Activated naive CD4-positive, alpha-beta T cell treated with anti-CD3 and anti-CD28 coated beads, Interleukin-2, amount 50 U/mL, for 24 hours (primary cell): ENCODE measurements around the gene SLC6A12.

Source experiments
- H3K27ac Mint-ChIP-seq: one replicate; pipeline ENCODE4 v1.8.0; 2021; ENCODE audit warnings: mild to moderate bottlenecking, mixed read lengths
- H3K27me3 Mint-ChIP-seq: one replicate; pipeline ENCODE4 v1.8.0; 2021; ENCODE audit warnings: mixed read lengths
- H3K36me3 Mint-ChIP-seq: one replicate; pipeline ENCODE4 v1.8.0; 2021; ENCODE audit warnings: mixed read lengths
- H3K4me1 Mint-ChIP-seq: one replicate; pipeline ENCODE4 v1.8.0; 2021; ENCODE audit warnings: mixed read lengths
- H3K4me3 Mint-ChIP-seq: one replicate; pipeline ENCODE4 v1.8.0; 2021; ENCODE audit warnings: mild to moderate bottlenecking, mixed read lengths
- H3K9me3 Mint-ChIP-seq: one replicate; pipeline ENCODE4 v1.8.0; 2021; ENCODE audit warnings: mixed read lengths

SLC6A12 gene

DNA sequence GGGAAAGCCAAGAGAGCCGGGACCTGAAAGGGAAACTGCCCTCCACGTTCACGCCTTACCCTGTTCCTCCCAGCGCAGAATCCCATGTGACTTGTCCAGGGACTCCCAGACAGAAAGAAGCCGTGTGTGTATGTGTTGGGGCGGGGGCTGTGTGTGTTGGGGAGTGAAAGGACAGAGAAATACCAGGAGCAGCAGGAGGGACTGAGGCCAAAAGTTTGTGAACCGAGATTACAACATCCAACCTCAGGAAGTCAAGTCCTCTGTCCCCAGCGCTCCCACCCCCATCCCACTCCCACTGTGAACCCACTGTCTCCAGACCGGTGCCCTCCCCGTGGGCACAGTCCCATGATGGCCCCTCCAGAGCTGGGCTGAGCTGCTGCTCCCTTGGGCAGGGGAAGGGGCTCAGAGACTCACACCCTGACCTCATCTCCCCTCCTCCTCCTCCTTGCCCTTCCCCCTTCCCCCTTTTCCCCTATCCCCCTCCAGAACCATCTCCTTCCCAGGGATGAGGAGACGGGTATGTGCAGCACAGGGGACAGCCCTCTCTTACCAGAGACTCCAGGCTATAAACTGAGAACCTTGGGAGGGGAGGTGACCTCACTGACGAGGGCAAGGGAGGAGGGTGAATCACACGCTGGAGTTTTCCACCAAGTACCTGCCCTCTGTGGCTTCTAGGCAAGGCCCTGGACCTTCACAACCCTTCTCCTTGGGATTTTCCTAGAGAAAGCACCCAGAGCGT, at the start of gene SLC6A12:
TSS of gene SLC6A12 (minus strand) at position 155 of the 739 bp plus-strand sequence. CDS start 4,171 bp downstream, outside the sequence.
- no peak within 1 kb of the TSS for H3K27ac Mint-ChIP-seq
- H3K4me1 Mint-ChIP-seq: no peaks in the 10 kb centered on the region
- H3K9me3 Mint-ChIP-seq: no peaks in the 10 kb centered on the region
- peaks cover 18% of the 10 kb centered on the region for H3K27me3 Mint-ChIP-seq
- no peak within 1 kb of the TSS for H3K4me3 Mint-ChIP-seq
- no peaks in the 10 kb centered on the region for H3K36me3 Mint-ChIP-seq

DNA sequence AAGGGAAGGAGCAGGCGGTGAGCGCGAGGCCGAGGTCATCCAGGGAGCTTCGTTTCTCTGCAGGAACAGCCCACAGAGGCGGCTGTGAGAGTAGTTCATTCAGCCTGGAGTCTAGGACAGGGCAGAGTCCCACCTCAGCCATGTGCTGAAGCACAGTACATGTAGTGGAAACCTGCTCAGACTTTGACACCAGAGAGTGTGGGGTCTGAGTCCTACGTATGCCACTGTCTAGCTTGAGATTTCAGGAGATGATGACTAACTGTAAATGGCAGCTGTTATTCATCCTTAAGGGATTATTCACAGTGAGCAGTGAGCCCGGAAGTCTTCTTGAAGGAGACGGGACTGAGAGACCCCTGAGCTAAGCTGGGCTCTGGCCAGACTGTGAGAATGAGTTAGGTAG, 49.6 kb upstream of the SLC6A12 start:
- Mint-ChIP-seq H3K27ac (no peak overlapping the region), H3K9me3 (no peaks in the 10 kb centered on the region), H3K4me3 (no peak overlapping the region), H3K4me1 (peaks cover 15% of the 10 kb centered on the region), H3K36me3 (no peaks in the 10 kb centered on the region), H3K27me3 (peaks cover 3% of the 10 kb centered on the region)

DNA sequence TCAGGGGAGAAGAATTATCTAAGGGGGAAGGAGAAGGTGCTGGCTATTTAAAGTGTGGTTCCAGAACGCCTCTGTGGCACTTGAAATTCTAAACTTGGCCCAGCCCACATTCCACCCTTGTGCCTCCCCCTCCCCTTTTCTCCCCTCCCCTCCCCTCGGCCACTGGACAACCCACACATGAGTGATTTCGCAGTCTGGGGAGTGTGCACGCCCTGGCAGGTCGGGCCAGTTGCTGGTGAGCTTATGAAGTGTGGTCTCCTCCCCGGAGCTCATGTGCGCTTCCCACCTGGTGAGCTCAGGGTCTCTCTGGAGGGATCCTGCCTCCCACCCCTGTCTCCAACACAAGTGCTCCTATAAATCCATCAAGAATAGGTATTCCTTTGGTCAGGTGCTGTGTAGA, 48.9 kb upstream of the SLC6A12 start, which contains the start of gene SLC6A13:
TSS of gene SLC6A13 (minus strand) at position 20 of the 400 bp plus-strand sequence. CDS start 2,784 bp downstream, outside the sequence.
- peaks cover 10% of the 10 kb centered on the region for H3K27me3 Mint-ChIP-seq
- H3K4me3 Mint-ChIP-seq: no peak within 1 kb of the TSS
- H3K4me1 Mint-ChIP-seq: peaks cover 15% of the 10 kb centered on the region
- H3K27ac Mint-ChIP-seq: no peak within 1 kb of the TSS
- no peaks in the 10 kb centered on the region for H3K36me3 Mint-ChIP-seq
- H3K9me3 Mint-ChIP-seq: no peaks in the 10 kb centered on the region

DNA sequence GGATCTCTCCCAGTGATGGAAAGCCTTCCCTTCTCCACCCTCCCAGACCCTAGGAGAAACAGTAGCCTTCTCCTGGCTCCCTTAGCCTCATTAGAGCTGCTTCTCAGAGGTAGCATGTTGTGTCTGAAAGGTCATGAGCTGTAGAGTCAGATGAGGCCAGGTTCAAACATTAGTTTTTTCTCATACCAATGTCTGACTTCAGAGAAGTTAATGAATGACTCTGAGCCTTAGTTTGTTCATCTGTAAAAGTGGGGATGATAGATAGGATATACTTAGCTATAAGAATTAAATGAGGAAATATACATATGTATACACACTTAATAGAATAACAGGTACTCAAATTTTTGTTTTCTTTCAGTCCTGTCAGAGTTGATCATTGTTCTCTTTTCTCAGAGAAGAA, 48.2 kb upstream of the SLC6A12 start:
- Mint-ChIP-seq H3K27me3 (peaks cover 14% of the 10 kb centered on the region), H3K4me3 (no peak overlapping the region), H3K27ac (no peak overlapping the region), H3K9me3 (no peaks in the 10 kb centered on the region), H3K36me3 (no peaks in the 10 kb centered on the region), H3K4me1 (peaks cover 15% of the 10 kb centered on the region)

DNA sequence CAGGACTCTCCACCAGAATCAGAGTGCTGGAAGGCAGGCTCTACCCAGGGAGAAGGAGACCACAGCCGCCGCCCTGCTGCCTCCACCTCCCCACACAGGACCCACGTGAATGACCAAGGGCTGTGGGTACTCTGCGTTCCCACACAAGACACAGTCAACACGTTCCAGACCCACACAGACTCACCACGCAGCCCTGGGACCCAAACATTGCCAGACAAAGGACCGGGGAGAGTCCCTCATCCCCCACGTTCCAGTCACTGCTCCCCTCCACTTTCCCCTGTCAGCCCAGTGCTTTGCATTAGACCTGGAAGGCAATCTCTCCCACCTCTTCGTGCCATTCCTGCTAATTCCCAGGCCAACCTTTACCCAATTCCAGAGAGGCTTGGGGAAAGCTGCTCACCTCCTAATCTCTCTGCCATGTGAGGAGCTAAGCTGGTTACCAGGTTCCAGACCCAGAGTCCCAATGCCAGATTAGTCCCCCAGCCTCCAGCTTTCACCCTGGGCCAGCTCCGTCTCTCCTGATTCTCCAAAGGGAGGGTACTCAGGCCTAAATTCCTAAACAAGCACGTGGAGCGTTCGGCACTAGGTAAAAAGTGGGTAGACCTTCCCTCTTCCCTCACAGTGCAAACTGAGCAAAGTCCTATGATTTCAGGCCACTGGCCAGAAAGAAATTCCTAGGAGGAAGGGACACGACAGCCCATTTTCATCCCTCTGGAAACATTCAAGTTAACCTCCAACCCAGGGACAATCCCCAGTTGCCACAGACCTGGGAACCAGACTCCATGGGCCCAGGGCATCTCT, 43.8 kb upstream of the SLC6A12 start:
- Mint-ChIP-seq H3K27ac (no peak overlapping the region), H3K36me3 (no peaks in the 10 kb centered on the region), H3K27me3 (peaks cover 28% of the 10 kb centered on the region), H3K4me3 (no peak overlapping the region), H3K9me3 (no peaks in the 10 kb centered on the region), H3K4me1 (no peaks in the 10 kb centered on the region)

DNA sequence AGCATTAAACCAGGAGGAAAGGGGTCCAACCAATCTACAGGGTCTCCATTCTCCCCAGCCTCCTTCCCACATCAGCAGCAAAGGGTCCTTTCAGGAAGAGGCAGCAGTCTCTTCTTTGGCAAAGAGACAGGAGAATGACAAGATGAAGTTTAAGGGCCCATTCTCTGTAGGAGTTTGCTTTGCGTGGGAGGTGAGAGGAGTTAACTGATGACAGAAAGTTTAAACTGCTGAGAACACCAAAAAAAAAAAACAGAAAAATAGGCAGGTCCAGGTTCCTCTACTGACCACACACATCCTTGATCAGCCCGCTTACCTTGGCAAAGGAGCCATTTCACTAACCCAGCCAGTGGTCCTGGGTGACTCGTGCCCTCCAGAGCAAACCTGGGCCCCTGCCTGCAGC, 43.0 kb upstream of the SLC6A12 start:
- H3K4me1 Mint-ChIP-seq: no peaks in the 10 kb centered on the region
- peaks cover 31% of the 10 kb centered on the region for H3K27me3 Mint-ChIP-seq
- H3K9me3 Mint-ChIP-seq: no peaks in the 10 kb centered on the region
- H3K27ac Mint-ChIP-seq: no peak overlapping the region
- H3K36me3 Mint-ChIP-seq: no peaks in the 10 kb centered on the region
- no peak overlapping the region for H3K4me3 Mint-ChIP-seq

DNA sequence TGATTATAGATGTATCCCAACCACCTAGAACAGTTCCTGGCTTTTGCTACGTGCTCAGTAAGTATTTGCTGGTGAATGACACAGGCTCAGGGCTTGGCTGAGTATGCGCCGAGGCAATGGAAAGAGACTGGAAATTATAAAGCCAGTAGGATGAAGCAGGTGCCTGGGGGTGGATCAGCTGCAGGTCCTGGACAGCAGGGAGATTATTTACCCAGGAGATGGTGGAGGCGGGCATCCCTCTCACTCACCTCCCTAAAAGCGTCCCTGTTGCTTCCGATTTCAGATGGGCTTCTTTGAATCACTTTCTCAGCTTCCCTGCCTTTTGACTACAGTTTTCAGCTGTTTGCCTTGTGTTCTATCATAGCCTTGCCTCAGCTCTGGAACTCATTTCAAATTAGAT, 42.3 kb upstream of the SLC6A12 start:
- Mint-ChIP-seq H3K27me3 (peaks cover 31% of the 10 kb centered on the region), H3K36me3 (no peaks in the 10 kb centered on the region), H3K9me3 (no peaks in the 10 kb centered on the region), H3K4me3 (no peak overlapping the region), H3K4me1 (no peaks in the 10 kb centered on the region), H3K27ac (no peak overlapping the region)

DNA sequence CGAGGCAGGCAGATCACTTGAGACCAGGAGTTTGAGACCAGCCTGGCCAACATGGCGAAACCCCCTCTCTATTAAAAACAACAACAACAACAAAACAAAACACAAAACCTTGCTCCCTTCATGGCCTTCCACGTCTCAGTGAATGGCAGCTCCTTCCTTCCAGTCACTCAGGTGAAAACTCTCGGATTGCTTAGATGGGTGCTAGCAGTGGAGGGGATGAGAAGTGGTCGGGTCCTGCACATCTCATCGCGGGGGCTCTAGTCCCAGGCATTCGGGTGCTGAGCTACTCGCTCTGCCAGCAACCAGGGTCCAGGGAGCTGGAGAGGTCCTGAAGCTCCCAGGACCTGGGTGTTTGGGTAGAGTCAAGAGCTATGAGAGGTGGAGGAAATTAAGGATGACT, 41.0 kb upstream of the SLC6A12 start:
- Mint-ChIP-seq H3K27me3 (peaks cover 28% of the 10 kb centered on the region), H3K27ac (no peak overlapping the region), H3K9me3 (no peaks in the 10 kb centered on the region), H3K4me1 (no peaks in the 10 kb centered on the region), H3K4me3 (no peak overlapping the region), H3K36me3 (no peaks in the 10 kb centered on the region)

DNA sequence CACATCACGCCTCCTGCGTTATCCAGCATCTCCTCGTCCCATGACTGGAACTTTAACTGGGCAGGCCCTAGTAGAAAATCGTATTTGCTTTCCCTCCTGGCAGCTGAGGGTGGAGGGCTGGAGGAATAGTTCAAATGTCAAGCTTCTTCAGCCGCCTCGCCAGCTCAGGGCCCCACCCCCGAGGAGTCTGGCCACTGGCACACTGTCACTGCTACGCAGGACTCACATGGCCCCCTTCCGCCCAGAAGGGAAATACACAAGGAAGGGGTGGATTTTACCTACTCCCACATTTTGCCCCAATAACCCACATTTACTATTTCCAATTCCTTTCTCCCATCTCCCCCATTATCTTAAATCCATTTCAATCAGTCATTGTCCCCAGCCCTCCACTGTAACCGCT, 40.1 kb upstream of the SLC6A12 start:
- Mint-ChIP-seq H3K9me3 (peaks cover 2% of the 10 kb centered on the region), H3K36me3 (no peaks in the 10 kb centered on the region), H3K27me3 (peaks cover 29% of the 10 kb centered on the region), H3K4me3 (no peak overlapping the region), H3K27ac (no peak overlapping the region), H3K4me1 (no peaks in the 10 kb centered on the region)

DNA sequence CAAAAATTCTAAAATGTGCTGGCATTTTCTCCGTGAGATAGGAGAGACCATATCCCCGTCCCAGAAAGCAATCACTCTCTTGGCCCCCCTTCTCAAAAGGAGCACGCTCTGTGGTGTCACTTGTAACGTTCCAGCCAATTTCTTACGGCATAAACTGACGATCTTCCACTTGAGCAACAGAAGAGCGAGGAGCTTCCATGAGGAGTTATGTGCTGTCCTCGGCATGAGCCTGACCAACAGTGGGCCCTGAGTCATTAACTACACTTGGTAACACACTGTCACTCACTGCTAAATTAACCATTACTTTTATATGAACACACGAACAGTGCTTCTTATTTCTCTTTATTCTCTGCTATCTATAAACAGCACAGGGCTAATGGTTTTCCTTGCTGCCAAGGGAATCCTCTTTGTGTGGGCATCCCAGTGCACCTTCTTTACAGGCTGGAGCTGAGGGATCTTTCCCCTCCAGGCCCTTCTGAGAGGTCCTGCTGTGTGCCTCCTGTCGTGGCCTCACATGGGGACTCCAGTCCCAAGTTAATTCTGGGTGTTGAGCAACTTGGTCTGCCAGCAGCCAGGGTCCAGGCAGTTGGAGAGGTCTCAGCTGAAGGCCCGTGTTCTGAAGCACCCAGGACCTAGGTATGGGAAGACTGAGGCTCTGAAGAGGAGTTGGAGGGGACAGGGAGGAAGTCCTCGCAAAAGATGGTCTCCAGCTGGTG, 39.3 kb upstream of the SLC6A12 start:
- no peak overlapping the region for H3K27ac Mint-ChIP-seq
- H3K27me3 Mint-ChIP-seq: peaks cover 29% of the 10 kb centered on the region
- peaks cover 5% of the 10 kb centered on the region for H3K9me3 Mint-ChIP-seq
- no peaks in the 10 kb centered on the region for H3K36me3 Mint-ChIP-seq
- no peak overlapping the region for H3K4me3 Mint-ChIP-seq
- no peaks in the 10 kb centered on the region for H3K4me1 Mint-ChIP-seq

DNA sequence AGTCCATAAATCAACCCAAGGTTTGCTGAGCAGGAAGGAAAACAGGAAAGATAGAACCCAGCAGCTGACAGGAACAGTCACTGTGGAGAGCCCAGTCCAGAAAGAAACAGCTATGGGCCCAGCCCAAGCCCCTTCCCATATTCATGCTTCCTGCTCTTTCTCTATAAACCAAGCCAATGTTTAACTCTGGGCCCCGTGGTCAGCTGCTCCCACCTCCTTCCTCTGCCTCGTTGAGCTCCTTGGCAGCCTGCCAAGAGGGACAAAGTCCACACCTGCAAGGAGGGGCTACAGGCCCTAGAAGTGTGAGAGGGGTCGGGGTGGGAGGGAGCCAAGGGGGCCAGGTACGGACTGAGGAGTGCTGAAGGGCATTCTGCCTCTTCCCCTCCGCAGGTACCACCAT, 38.7 kb upstream of the SLC6A12 start:
- Mint-ChIP-seq H3K4me1 (no peaks in the 10 kb centered on the region), H3K36me3 (peaks cover 4% of the 10 kb centered on the region), H3K4me3 (no peak overlapping the region), H3K27ac (no peak overlapping the region), H3K27me3 (peaks cover 27% of the 10 kb centered on the region), H3K9me3 (peaks cover 11% of the 10 kb centered on the region)

DNA sequence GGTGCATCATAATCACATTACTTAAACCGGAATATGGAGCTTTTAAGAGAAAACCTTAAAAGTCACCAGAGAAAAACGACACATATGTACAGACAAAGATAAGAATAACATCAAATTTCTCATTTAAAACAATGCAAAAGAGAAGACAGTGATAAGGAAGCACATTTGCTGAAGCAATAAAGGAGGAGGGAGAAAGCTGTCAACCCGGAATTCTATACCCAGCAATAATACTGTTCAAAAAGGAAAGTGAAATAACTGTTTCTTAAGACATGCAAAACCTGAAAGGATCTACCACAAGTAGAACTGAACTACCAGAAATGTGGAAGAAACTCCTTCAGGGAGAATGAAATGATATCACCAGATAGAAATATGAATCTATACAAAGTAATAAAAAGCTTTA, 33.3 kb upstream of the SLC6A12 start:
- Mint-ChIP-seq H3K27me3 (peaks cover 13% of the 10 kb centered on the region), H3K27ac (no peak overlapping the region), H3K9me3 (peaks cover 13% of the 10 kb centered on the region), H3K4me3 (no peak overlapping the region), H3K36me3 (peaks cover 6% of the 10 kb centered on the region), H3K4me1 (no peaks in the 10 kb centered on the region)

DNA sequence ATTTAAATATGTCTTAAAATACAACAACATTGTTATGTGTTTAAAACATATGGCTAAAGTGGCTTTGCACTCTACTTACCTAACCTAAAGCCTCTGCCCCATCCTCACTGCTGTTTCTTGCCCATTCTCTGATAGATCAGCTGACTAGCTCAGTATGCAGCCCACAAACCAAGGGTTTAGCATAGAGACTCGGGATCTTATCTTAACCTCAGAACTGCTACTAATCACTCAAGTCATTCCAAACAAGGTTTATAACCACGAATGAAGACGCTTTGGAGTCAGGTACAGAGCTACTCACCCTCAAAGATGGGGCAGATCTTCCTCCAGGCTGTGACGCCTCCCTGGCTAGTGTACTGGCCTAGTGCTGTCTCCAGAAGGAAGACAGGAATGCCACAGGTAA, 29.4 kb upstream of the SLC6A12 start:
- H3K4me1 Mint-ChIP-seq: no peaks in the 10 kb centered on the region
- peaks cover 6% of the 10 kb centered on the region for H3K36me3 Mint-ChIP-seq
- H3K9me3 Mint-ChIP-seq: peaks cover 7% of the 10 kb centered on the region
- peaks cover 10% of the 10 kb centered on the region for H3K27me3 Mint-ChIP-seq
- H3K27ac Mint-ChIP-seq: no peak overlapping the region
- H3K4me3 Mint-ChIP-seq: no peak overlapping the region

DNA sequence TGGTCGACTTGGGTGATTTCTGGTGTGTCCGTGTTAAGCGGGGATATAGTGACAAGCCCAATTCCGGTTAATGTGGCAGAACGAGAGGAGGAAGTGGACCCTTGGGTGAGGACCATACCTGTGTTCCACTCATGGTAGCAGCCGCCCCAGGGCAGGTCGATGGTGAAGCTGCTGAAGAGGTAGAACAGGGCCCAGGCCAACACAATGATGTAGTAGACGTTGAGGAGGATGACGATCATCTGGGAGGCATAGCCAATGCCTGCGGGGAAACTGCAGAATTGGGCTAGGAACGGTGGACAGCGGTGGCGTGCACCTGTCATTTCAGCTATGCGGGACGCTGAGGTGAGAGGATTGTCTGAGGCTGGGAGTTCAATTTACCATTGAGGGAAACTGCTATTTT, 28.5 kb upstream of the SLC6A12 start:
- no peak overlapping the region for H3K4me3 Mint-ChIP-seq
- H3K4me1 Mint-ChIP-seq: no peaks in the 10 kb centered on the region
- peaks cover under 1% of the 10 kb centered on the region for H3K9me3 Mint-ChIP-seq
- H3K36me3 Mint-ChIP-seq: peaks cover 2% of the 10 kb centered on the region
- no peak overlapping the region for H3K27ac Mint-ChIP-seq
- H3K27me3 Mint-ChIP-seq: peaks cover 6% of the 10 kb centered on the region

DNA sequence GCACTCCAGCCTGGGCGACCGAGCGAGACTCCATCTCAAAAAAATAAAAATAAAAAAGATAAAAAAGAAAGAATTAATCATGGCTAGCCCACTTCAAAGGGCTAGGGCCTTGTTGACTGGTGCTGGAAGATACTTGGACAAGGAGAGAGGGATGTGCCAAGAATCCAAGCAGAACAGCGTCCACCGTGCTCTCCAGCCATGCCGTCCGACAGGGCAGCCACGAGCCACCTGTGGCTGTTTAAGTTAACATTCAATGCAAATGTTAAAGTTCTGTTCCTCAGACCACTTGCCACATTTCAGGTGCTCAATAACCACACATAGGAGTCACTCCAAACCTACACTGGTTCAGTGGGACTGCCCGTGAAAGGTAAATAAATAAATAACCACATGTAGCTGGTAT, 27.3 kb upstream of the SLC6A12 start:
- Mint-ChIP-seq H3K27ac (no peak overlapping the region), H3K4me1 (no peaks in the 10 kb centered on the region), H3K9me3 (no peaks in the 10 kb centered on the region), H3K4me3 (no peak overlapping the region), H3K36me3 (no peaks in the 10 kb centered on the region), H3K27me3 (peaks cover 6% of the 10 kb centered on the region)

DNA sequence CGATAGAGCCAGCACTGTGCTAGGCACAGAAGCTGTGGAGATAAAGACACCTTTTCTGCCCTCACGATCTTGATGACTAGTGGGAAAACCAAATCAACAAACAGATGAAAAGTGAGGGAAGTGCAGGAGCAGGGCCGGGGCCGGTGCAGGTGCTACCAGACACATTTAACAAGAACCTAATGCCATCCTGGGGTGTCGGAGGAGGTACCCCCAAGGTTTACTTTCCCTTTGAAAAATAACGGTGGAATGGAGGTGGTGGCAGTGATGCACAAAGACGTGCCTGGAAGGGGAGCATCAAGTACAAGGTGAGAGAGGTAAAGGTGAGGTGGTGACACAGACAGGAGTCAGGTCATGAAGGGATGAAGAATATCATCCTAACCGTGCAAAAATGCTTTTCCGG, 26.6 kb upstream of the SLC6A12 start:
- no peaks in the 10 kb centered on the region for H3K36me3 Mint-ChIP-seq
- no peak overlapping the region for H3K27ac Mint-ChIP-seq
- no peaks in the 10 kb centered on the region for H3K4me1 Mint-ChIP-seq
- peaks cover 7% of the 10 kb centered on the region for H3K27me3 Mint-ChIP-seq
- H3K9me3 Mint-ChIP-seq: no peaks in the 10 kb centered on the region
- no peak overlapping the region for H3K4me3 Mint-ChIP-seq
